ENCODE results near the gene HEXB.

The HEXB gene

GRCh38 chr5:74684900-74685851, at the start of gene HEXB:
Gene HEXB (plus strand): TSS chr5:74685233. CDS start chr5:74685261, 28 bp downstream.
- DNase-seq = peak; percentile 6

GRCh38 chr5:74636149-74636548, 48.9 kb upstream of the HEXB start:
- DNase-seq = no peak

GRCh38 chr5:74636552-74636951, 48.5 kb upstream of the HEXB start:
- DNase-seq = no peak

- no peak for DNase-seq
Measured at GRCh38 chr5:74638544-74638969, 46.5 kb upstream of the HEXB start.

- DNase-seq = no peak
Measured at GRCh38 chr5:74638970-74639806, 45.8 kb upstream of the HEXB start.

- DNase-seq = no peak
Measured at GRCh38 chr5:74639807-74640449, 45.1 kb upstream of the HEXB start.

- DNase-seq = no peak
Measured at GRCh38 chr5:74640450-74640953, 44.5 kb upstream of the HEXB start, which contains the start of gene ENC1. Gene ENC1 (minus strand): TSS chr5:74640728. CDS start chr5:74636485, 4,243 bp downstream.

- no peak for DNase-seq
Measured at GRCh38 chr5:74640954-74641734, 43.9 kb upstream of the HEXB start.

GRCh38 chr5:74641735-74642542, 43.1 kb upstream of the HEXB start:
- no peak for DNase-seq

GRCh38 chr5:74642543-74642863, 42.5 kb upstream of the HEXB start:
- DNase-seq = no peak

- no peak for DNase-seq
Measured at GRCh38 chr5:74643111-74643562, 41.9 kb upstream of the HEXB start.

- DNase-seq = no peak
Measured at GRCh38 chr5:74647096-74647495, 37.9 kb upstream of the HEXB start.

- DNase-seq = no peak
Measured at GRCh38 chr5:74648835-74649293, 36.2 kb upstream of the HEXB start.

- no peak for DNase-seq
Measured at GRCh38 chr5:74649421-74649973, 35.5 kb upstream of the HEXB start.

GRCh38 chr5:74651710-74652109, 33.3 kb upstream of the HEXB start:
- DNase-seq = no peak

GRCh38 chr5:74652576-74652975, 32.5 kb upstream of the HEXB start:
- DNase-seq = no peak

GRCh38 chr5:74653991-74654390, 31.0 kb upstream of the HEXB start:
- no peak for DNase-seq

GRCh38 chr5:74655206-74655605, 29.8 kb upstream of the HEXB start:
- DNase-seq = no peak

- DNase-seq = no peak
Measured at GRCh38 chr5:74655716-74656115, 29.3 kb upstream of the HEXB start.

- DNase-seq = no peak
Measured at GRCh38 chr5:74657165-74657564, 27.9 kb upstream of the HEXB start.

- no peak for DNase-seq
Measured at GRCh38 chr5:74659172-74659571, 25.9 kb upstream of the HEXB start.

Data from NCI-H2107 (cell line).